Measurements from ENCODE around the gene ECI1. TPM values are rescaled to one million over a fixed set of nuclear protein-coding genes. Genes with fewer than 3 reads are reported as not detected.

The ECI1 gene
- total RNA-seq, 2 donors from 2014 or later, result 109 to 134 TPM

- no peaks in the 10 kb centered on the region for H3K9me3 ChIP-seq
- H3K4me3 ChIP-seq, result no peak overlapping the region
- no peaks in the 10 kb centered on the region for H3K27me3 ChIP-seq
- H3K36me3 ChIP-seq, result no peaks in the 10 kb centered on the region
- intact Hi-C loops (cut with DNase I), result no loop called here
- no peaks in the 10 kb centered on the region for H3K4me1 ChIP-seq
- DNase-seq, result no peak
- H3K9ac ChIP-seq (ENCODE audit: low read depth in 2 of 2, low read length in 2 of 2), result no peak overlapping the region
- TF ChIP-seq, protein P1, sequence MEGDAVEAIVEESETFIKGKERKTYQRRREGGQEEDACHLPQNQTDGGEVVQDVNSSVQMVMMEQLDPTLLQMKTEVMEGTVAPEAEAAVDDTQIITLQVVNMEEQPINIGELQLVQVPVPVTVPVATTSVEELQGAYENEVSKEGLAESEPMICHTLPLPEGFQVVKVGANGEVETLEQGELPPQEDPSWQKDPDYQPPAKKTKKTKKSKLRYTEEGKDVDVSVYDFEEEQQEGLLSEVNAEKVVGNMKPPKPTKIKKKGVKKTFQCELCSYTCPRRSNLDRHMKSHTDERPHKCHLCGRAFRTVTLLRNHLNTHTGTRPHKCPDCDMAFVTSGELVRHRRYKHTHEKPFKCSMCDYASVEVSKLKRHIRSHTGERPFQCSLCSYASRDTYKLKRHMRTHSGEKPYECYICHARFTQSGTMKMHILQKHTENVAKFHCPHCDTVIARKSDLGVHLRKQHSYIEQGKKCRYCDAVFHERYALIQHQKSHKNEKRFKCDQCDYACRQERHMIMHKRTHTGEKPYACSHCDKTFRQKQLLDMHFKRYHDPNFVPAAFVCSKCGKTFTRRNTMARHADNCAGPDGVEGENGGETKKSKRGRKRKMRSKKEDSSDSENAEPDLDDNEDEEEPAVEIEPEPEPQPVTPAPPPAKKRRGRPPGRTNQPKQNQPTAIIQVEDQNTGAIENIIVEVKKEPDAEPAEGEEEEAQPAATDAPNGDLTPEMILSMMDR (IDR thresholded peaks at IDR 0.05), result no peak
- no peak overlapping the region for H3K27ac ChIP-seq
These were observed 26.9 kb upstream of the ECI1 start for GRCh38 chr16:2278272-2278608.

GRCh38 chr16:2277466-2278271 is 26.3 kb upstream of the ECI1 start:
- Histone ChIP-seq H3K4me1 (no peaks in the 10 kb centered on the region), H3K36me3 (no peaks in the 10 kb centered on the region), H3K9me3 (no peaks in the 10 kb centered on the region), H3K27me3 (no peaks in the 10 kb centered on the region), H3K27ac (no peak overlapping the region), H3K9ac (ENCODE audit: low read depth in 2 of 2, low read length in 2 of 2) (no peak overlapping the region), H3K4me3 (no peak overlapping the region)
- intact Hi-C loops (cut with DNase I), result no loop called here
- TF ChIP-seq, protein P1 (IDR thresholded peaks at IDR 0.05), result no peak
- no peak for DNase-seq

DNA sequence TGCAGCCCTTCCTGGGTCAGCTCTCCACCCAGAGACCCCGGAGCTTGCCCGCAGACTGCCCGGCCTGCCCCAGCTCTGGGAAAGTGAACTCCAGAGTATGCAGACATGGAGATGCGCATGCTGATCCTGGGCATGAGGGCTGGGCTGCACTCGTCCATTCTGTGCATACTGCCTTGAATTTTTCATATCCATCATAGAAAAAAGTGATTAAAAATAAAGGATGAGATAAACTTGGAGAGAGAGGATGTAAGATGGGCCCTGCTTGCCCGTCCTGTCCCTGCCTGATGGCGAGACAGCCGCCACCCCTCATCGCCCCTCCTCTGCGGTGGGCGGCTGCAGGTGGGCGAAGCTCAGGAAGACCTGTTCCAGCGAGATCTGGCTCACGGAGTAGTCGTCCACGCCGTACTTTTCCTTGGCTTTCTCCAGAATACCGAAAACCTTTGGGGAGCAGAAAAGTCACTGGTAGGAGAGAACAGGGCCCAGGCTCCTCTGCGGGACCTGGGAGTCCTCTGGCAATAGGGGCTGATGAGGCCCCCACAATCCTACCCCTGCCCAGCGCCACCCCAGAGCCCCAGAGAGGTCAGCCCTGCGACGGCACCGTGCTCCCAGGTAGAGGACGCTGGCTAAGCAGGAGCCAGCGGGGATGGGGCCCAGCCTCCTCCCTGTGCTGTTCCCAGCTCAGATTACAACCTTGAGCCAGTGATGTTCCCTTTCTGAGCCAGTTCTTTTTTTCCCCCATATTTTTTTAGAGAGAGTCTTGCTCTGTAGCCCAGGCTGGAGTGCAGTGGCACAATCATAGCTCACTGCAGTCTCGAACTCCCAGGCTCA is 25.2 kb upstream of the ECI1 start:
- Histone ChIP-seq H3K9me3 (no peaks in the 10 kb centered on the region), H3K27ac (no peak overlapping the region), H3K9ac (ENCODE audit: low read depth in 2 of 2, low read length in 2 of 2) (no peak overlapping the region), H3K4me1 (no peaks in the 10 kb centered on the region), H3K36me3 (no peaks in the 10 kb centered on the region), H3K4me3 (no peak overlapping the region), H3K27me3 (no peaks in the 10 kb centered on the region)
- DNase-seq, result no peak
- TF ChIP-seq, protein P1 (IDR thresholded peaks at IDR 0.05), result no peak
- intact Hi-C loops (cut with DNase I), result no loop called here

- no peak for DNase-seq
- no peaks in the 10 kb centered on the region for H3K36me3 ChIP-seq
- H3K27me3 ChIP-seq, result no peaks in the 10 kb centered on the region
- no peak overlapping the region for H3K27ac ChIP-seq
- no peaks in the 10 kb centered on the region for H3K4me1 ChIP-seq
- no peak overlapping the region for H3K4me3 ChIP-seq
- no peaks in the 10 kb centered on the region for H3K9me3 ChIP-seq
- TF ChIP-seq, protein P1 (IDR thresholded peaks at IDR 0.05), result no peak
- intact Hi-C loops (cut with DNase I), result no loop called here
- no peak overlapping the region for H3K9ac ChIP-seq (ENCODE audit: low read depth in 2 of 2, low read length in 2 of 2)
These were observed 24.3 kb upstream of the ECI1 start for GRCh38 chr16:2275476-2276367.

- Histone ChIP-seq H3K4me3 (no peak overlapping the region), H3K27ac (no peak overlapping the region), H3K4me1 (peaks cover 9% of the 10 kb centered on the region), H3K9ac (ENCODE audit: low read depth in 2 of 2, low read length in 2 of 2) (no peak overlapping the region), H3K9me3 (no peaks in the 10 kb centered on the region), H3K36me3 (no peaks in the 10 kb centered on the region), H3K27me3 (no peaks in the 10 kb centered on the region)
- intact Hi-C loops (cut with DNase I), result no loop called here
- DNase-seq, result no peak
- TF ChIP-seq, protein P1 (IDR thresholded peaks at IDR 0.05), result no peak
These were observed 22.5 kb upstream of the ECI1 start for GRCh38 chr16:2273931-2274330.
